Keratinocyte (primary cell): ENCODE measurements around the gene CALCOCO1.

Experiments
- EZH2 ChIP-seq: IDR thresholded peaks from one replicate; pipeline ENCODE4 v1.6.1; 2012; ENCODE audit warnings: inconsistent platforms, mild to moderate bottlenecking, low read length, moderate library complexity
- TF ChIP-seq, protein P1 (sequence below), 3 experiments: IDR thresholded peaks in 1 of 3; conservative IDR thresholded peaks in 1 of 3; optimal IDR thresholded peaks in 1 of 3; 2 replicates in 2 of 3; 3 replicates in 1 of 3; pipeline versions ENCODE3 to v1.5.1; 2011; ENCODE audit warnings: low read length in 3 of 3, mild to moderate bottlenecking in 3 of 3, moderate library complexity in 2 of 3, control low read depth in 1 of 3, inconsistent platforms in 1 of 3; ENCODE audit not compliant: insufficient read depth in 2 of 3; ENCODE audit errors: extremely low read depth in 1 of 3

DNA sequence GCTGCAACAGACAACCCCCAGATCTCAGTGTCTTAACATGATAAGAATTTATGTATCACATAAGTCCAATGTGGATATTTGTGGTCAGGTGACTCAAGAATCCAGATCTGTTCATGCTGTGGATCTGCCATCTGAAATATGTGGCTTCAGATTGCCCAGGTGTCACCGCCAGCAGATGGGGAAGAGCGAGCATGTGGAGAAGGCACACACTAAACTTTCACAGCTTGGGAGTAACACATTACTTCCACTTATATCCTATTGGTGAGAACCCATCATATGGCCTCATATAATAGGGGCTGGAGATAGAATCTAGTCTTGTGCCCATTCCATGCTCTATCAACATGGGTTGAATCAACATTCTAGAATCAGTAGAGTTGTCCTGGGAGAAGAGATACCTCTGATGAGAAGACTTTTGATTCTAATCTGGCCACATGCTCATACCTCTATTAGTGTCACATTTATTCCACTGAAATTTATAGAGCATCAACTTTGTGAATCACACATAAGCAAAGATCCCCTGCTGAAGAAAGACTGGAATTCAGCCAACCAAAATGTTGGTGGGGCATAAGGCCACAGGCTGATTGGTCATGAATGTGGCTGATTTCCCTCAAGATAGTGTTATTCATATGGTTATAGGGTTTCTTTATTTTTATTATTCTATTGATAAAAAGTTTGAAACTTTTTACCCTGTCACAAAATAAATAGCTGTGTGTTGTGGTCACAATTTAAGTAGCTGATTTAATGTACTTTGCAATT, 6.0 kb upstream of the CALCOCO1 start:
- TF ChIP-seq, protein P1, sequence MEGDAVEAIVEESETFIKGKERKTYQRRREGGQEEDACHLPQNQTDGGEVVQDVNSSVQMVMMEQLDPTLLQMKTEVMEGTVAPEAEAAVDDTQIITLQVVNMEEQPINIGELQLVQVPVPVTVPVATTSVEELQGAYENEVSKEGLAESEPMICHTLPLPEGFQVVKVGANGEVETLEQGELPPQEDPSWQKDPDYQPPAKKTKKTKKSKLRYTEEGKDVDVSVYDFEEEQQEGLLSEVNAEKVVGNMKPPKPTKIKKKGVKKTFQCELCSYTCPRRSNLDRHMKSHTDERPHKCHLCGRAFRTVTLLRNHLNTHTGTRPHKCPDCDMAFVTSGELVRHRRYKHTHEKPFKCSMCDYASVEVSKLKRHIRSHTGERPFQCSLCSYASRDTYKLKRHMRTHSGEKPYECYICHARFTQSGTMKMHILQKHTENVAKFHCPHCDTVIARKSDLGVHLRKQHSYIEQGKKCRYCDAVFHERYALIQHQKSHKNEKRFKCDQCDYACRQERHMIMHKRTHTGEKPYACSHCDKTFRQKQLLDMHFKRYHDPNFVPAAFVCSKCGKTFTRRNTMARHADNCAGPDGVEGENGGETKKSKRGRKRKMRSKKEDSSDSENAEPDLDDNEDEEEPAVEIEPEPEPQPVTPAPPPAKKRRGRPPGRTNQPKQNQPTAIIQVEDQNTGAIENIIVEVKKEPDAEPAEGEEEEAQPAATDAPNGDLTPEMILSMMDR (optimal IDR thresholded peaks at IDR 0.05 in 1 of 3, IDR thresholded peaks at IDR 0.05 in 1 of 3, conservative IDR thresholded peaks at IDR 0.05 in 1 of 3; ENCODE audit: extremely low read depth in 1 of 3, insufficient read depth in 2 of 3, low read length in 3 of 3) = no peak
- TF ChIP-seq EZH2 = no peak
